Measurements from ENCODE around the gene COQ2. TPM values are rescaled to one million over a fixed set of nuclear protein-coding genes. Genes with fewer than 3 reads are reported as not detected.

Gene COQ2
- total and polyA plus RNA-seq, 2 of the 13 experiments (the other 11 are each of a cell fraction or from before 2014, with no cell fraction given): 10.1 to 17.3 TPM

DNA sequence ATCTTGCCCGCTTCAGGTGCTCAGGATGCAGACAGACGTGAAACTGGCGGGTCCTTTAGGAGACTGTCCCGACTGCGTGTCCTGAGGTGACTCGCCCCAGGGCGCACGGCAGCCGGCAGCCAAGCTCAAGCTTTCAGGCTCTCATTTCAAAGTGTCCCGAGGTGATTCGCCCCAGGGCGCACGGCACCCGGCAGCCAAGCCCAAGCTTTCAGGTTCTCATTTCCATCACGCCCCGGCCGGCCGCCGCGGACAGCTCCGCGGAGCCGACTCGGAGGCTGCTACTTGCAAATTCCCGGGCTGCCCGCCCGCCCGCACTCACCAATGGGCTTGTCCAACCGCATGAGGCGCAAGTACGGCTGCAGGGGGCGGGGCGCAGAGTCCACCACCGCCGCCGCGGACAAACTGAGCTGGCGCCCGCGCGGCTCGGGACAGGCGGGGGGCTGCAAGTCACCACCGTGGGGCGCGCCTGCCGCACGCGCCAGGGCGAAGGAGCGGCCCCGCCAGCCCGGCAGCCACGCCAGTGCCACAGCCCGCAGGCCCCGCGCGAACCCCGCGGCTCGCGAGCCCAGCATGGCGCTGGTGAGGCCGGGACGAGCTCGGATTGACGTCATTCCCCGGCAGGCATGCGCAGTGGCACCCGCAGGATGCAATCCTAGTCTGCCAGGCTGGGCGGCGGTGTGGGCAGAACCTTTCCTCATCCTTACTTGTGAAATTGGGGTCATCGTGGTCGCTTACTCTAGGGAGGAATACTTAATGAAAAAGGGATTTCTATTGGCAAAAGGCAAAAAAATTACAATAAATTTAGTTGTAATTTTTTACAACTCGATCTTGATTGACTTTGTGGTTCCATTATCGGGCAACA lies at the start of gene COQ2 (continued):
- peak; percentile 98; the same call in 1 of the 2 replicates for TF ChIP-seq ZNF776 (CRISPR knock-in tag; IDR thresholded peaks at IDR 0.05)
- no peak for TF ChIP-seq ZNF773 (CRISPR knock-in tag; IDR thresholded peaks at IDR 0.05; ENCODE audit: borderline replicate concordance)
- no peak for TF ChIP-seq GPN1 (CRISPR knock-in tag; IDR thresholded peaks at IDR 0.05; ENCODE audit: borderline replicate concordance)
- TF ChIP-seq ARNT2 (CRISPR knock-in tag; IDR thresholded peaks at IDR 0.05; ENCODE audit: low read depth): peak; percentile 98
- TF ChIP-seq ZBTB3 (CRISPR knock-in tag; IDR thresholded peaks at IDR 0.05; ENCODE audit: borderline replicate concordance, low read depth): 0 out of 2 replicates have a peak, but pooled peaks have one; percentile 52
- peak; percentile 85; the same call in 1 of the 2 replicates for TF ChIP-seq ZNF616 (CRISPR knock-in tag; IDR thresholded peaks at IDR 0.05; ENCODE audit: low read depth)
- TF ChIP-seq, protein P1, sequence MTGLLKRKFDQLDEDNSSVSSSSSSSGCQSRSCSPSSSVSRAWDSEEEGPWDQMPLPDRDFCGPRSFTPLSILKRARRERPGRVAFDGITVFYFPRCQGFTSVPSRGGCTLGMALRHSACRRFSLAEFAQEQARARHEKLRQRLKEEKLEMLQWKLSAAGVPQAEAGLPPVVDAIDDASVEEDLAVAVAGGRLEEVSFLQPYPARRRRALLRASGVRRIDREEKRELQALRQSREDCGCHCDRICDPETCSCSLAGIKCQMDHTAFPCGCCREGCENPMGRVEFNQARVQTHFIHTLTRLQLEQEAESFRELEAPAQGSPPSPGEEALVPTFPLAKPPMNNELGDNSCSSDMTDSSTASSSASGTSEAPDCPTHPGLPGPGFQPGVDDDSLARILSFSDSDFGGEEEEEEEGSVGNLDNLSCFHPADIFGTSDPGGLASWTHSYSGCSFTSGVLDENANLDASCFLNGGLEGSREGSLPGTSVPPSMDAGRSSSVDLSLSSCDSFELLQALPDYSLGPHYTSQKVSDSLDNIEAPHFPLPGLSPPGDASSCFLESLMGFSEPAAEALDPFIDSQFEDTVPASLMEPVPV (CRISPR knock-in tag; IDR thresholded peaks at IDR 0.05): peak; percentile 25; the same call in 1 of the 2 replicates
- TF ChIP-seq ZNF121 (CRISPR knock-in tag; IDR thresholded peaks at IDR 0.05): no peak
- TF ChIP-seq NONO (IDR thresholded peaks at IDR 0.05): no peak
- TF ChIP-seq NONO (CRISPR knock-in tag; conservative IDR thresholded peaks at IDR 0.05): peak; percentile 88
- TF ChIP-seq, protein P2, sequence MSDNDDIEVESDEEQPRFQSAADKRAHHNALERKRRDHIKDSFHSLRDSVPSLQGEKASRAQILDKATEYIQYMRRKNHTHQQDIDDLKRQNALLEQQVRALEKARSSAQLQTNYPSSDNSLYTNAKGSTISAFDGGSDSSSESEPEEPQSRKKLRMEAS (IDR thresholded peaks at IDR 0.05): peak; percentile 93
- no peak for TF ChIP-seq TAF15 (IDR thresholded peaks at IDR 0.05; ENCODE audit: low read depth, low read length, poor library complexity, severe bottlenecking)
- no peak for TF ChIP-seq HOXA5 (CRISPR knock-in tag; IDR thresholded peaks at IDR 0.05)
- TF ChIP-seq GZF1 (CRISPR knock-in tag; IDR thresholded peaks at IDR 0.05): peak; percentile 34; the same call in 1 of the 2 replicates
- no peak for TF ChIP-seq HDAC6 (IDR thresholded peaks at IDR 0.05; ENCODE audit: low read depth, low read length)
- TF ChIP-seq ZNF772 (CRISPR knock-in tag; IDR thresholded peaks at IDR 0.05): peak; percentile 70; the same call in 1 of the 2 replicates
- TF ChIP-seq PHF20 (CRISPR knock-in tag; IDR thresholded peaks at IDR 0.05): no peak; the same call in 1 of the 2 replicates
- TF ChIP-seq SRF (IDR thresholded peaks at IDR 0.05; ENCODE audit: low read depth, low read length): no peak
- TF ChIP-seq, protein P3, sequence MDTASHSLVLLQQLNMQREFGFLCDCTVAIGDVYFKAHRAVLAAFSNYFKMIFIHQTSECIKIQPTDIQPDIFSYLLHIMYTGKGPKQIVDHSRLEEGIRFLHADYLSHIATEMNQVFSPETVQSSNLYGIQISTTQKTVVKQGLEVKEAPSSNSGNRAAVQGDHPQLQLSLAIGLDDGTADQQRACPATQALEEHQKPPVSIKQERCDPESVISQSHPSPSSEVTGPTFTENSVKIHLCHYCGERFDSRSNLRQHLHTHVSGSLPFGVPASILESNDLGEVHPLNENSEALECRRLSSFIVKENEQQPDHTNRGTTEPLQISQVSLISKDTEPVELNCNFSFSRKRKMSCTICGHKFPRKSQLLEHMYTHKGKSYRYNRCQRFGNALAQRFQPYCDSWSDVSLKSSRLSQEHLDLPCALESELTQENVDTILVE (CRISPR knock-in tag; IDR thresholded peaks at IDR 0.05): no peak; the same call in 1 of the 2 replicates
- TF ChIP-seq HES4 (CRISPR knock-in tag; IDR thresholded peaks at IDR 0.05; ENCODE audit: borderline replicate concordance): peak; percentile 47; the same call in 1 of the 2 replicates
- TF ChIP-seq SNAI1 (CRISPR knock-in tag; IDR thresholded peaks at IDR 0.05; ENCODE audit: borderline replicate concordance): no peak
- no peak for TF ChIP-seq ZNF432 (CRISPR knock-in tag; IDR thresholded peaks at IDR 0.05; ENCODE audit: borderline replicate concordance)
- TF ChIP-seq, protein P4, sequence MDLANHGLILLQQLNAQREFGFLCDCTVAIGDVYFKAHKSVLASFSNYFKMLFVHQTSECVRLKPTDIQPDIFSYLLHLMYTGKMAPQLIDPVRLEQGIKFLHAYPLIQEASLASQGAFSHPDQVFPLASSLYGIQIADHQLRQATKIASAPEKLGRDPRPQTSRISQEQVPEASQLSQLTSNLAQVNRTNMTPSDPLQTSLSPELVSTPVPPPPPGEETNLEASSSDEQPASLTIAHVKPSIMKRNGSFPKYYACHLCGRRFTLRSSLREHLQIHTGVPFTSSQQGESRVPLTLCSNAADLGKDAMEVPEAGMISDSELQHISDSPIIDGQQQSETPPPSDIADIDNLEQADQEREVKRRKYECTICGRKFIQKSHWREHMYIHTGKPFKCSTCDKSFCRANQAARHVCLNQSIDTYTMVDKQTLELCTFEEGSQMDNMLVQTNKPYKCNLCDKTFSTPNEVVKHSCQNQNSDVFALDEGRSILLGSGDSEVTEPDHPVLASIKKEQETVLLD (CRISPR knock-in tag; IDR thresholded peaks at IDR 0.05; ENCODE audit: low read depth): peak; percentile 86
- no peak for TF ChIP-seq ZNF484 (CRISPR knock-in tag; IDR thresholded peaks at IDR 0.05; ENCODE audit: borderline replicate concordance, low read depth)
- TF ChIP-seq ZNF816 (CRISPR knock-in tag; IDR thresholded peaks at IDR 0.05; ENCODE audit: borderline replicate concordance): no peak; the same call in 1 of the 2 replicates
- TF ChIP-seq ZBTB7B (CRISPR knock-in tag; IDR thresholded peaks at IDR 0.05): no peak

Measured in HepG2 (cell line).